Caco-2 (cell line): ENCODE results near the gene MAPK6. TPM values are rescaled to one million over a fixed set of nuclear protein-coding genes. Genes with fewer than 3 reads are reported as not detected.

Experiments
- BruUV-seq: library from RNA; stranded (reverse); fragments of 400-500 nt; replicated peaks from 2 replicates; lab custom pipeline; 2021; lab: Mats Ljungman, UMichigan
- CTCF ChIA-PET: fragments of 300-600 bp; sonication (Branson Sonifier 250); formaldehyde crosslinking; loops from one replicate; lab custom pipeline; 2022; ENCODE audit warnings: antibody characterized with exemption; lab: Charles Lee
- POLR2A ChIA-PET: fragments of 300-600 bp; sonication (Branson Sonifier 250); formaldehyde crosslinking; loops from one replicate; lab custom pipeline; 2022; ENCODE audit warnings: antibody characterized with exemption; lab: Charles Lee
- DNase-seq, 2 experiments: peaks; one replicate each; pipeline versions ENCODE4 v3.0.0 to v3.0.0-alpha.2; 2020 to 2022
- H3K27me3 ChIP-seq: replicated peaks from 2 replicates; pipeline ENCODE4 v1.6.0; 2011; ENCODE audit warnings: low read length; ENCODE audit not compliant: control insufficient read depth, insufficient read depth
- H3K36me3 ChIP-seq: 2 replicates; pipeline ENCODE4 v1.5.1; 2011; ENCODE audit warnings: low read length; ENCODE audit not compliant: control insufficient read depth, insufficient read depth
- H3K4me1 ChIP-seq: fragments of 250-450 bp; sonication (Bioruptor Pico); 2 replicates; pipeline ENCODE4 v1.5.1; 2020; ENCODE audit warnings: mild to moderate bottlenecking
- H3K4me3 ChIP-seq: 2 replicates; pipeline ENCODE4 v1.5.1; 2011; ENCODE audit warnings: low read depth, mild to moderate bottlenecking, control low read depth, low read length
- H3K9me3 ChIP-seq: fragments of 250-450 bp; sonication (Bioruptor Pico); 2 replicates; pipeline ENCODE4 v1.5.1; 2020; ENCODE audit warnings: mild to moderate bottlenecking, moderate library complexity
- H3K27ac Mint-ChIP-seq: one replicate; pipeline ENCODE4 v1.8.0; 2022; ENCODE audit warnings: mixed read lengths; ENCODE audit not compliant: unreplicated experiment
- H3K27me3 Mint-ChIP-seq: one replicate; pipeline ENCODE4 v1.8.0; 2022; ENCODE audit warnings: mixed read lengths; ENCODE audit not compliant: insufficient read depth, unreplicated experiment
- H3K36me3 Mint-ChIP-seq: one replicate; pipeline ENCODE4 v1.8.0; 2022; ENCODE audit warnings: mild to moderate bottlenecking, mixed read lengths; ENCODE audit not compliant: insufficient read depth, unreplicated experiment
- H3K4me1 Mint-ChIP-seq: one replicate; pipeline ENCODE4 v1.8.0; 2022; ENCODE audit warnings: low read depth, mixed read lengths; ENCODE audit not compliant: unreplicated experiment
- H3K4me3 Mint-ChIP-seq: one replicate; pipeline ENCODE4 v1.8.0; 2022; ENCODE audit warnings: mild to moderate bottlenecking, moderate library complexity, mixed read lengths; ENCODE audit not compliant: unreplicated experiment
- H3K9me3 Mint-ChIP-seq: one replicate; pipeline ENCODE4 v1.8.0; 2022; ENCODE audit warnings: mixed read lengths; ENCODE audit not compliant: unreplicated experiment
- intact Hi-C: fragments of 100-400 bp; cut with micrococcal nuclease; formaldehyde crosslinking; loops from one replicate; pipeline ENCODE4 v1.10.0; 2022; ENCODE audit not compliant: unreplicated experiment
- total RNA-seq: library from RNA; stranded (reverse); gene quantifications from 2 replicates; pipeline ENCODE4 v1.2.3, GENCODE V29; 2022
- TF ChIP-seq, protein P1 (sequence below), 2 experiments: fragments of 200-600 bp in 1 of 2; IDR thresholded peaks; 1 replicate in 1 of 2; 2 replicates in 1 of 2; pipeline versions ENCODE4 v1.5.1 to v1.8.0; 2011 to 2022; ENCODE audit warnings: antibody characterized with exemption in 1 of 2, control low read depth in 1 of 2, inconsistent platforms in 1 of 2, low read depth in 1 of 2, low read length in 1 of 2, mild to moderate bottlenecking in 1 of 2, moderate library complexity in 1 of 2; ENCODE audit not compliant: insufficient read depth in 1 of 2, severe bottlenecking in 1 of 2, unreplicated experiment in 1 of 2

The MAPK6 gene
- total RNA-seq, 1 experiment from 2014 or later, result 69.8 TPM

DNA sequence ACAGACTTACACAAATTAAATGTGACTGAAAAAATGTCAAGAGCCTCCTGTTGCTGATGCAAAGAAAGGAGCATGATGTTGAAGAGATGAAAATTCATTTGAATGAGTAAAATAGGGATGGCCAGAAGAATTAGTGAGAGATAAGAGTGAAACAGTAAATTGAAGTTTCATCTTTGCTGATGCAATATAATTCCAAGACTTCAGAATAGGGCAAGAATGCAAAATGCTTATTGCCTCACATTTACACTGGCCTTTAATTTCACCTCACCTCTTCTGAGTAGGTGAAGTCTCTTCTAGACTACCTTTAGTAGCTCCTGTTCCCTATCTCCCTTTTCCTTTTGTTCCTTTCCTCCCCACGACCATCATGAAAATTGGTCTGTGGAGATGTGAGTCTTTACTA lies 15.3 kb upstream of the MAPK6 start:
- Mint-ChIP-seq H3K36me3 (no peaks in the 10 kb centered on the region), H3K4me1 (no peaks in the 10 kb centered on the region), H3K9me3 (no peaks in the 10 kb centered on the region), H3K4me3 (no peak overlapping the region), H3K27ac (no peak overlapping the region), H3K27me3 (no peaks in the 10 kb centered on the region)
- intact Hi-C loops, result no loop called here
- ChIA-PET CTCF (interaction anchor here (1.0 kb wide), 1 partner anchor 75 kb away, joined by 3 read pairs; no protein-coding TSS in a partner anchor), POLR2A (no interaction called here)
- Histone ChIP-seq H3K36me3 (no peaks in the 10 kb centered on the region), H3K4me3 (no peak overlapping the region), H3K27me3 (no peaks in the 10 kb centered on the region), H3K4me1 (no peaks in the 10 kb centered on the region), H3K9me3 (no peaks in the 10 kb centered on the region)
- DNase-seq, result no peak
- TF ChIP-seq, protein P1, sequence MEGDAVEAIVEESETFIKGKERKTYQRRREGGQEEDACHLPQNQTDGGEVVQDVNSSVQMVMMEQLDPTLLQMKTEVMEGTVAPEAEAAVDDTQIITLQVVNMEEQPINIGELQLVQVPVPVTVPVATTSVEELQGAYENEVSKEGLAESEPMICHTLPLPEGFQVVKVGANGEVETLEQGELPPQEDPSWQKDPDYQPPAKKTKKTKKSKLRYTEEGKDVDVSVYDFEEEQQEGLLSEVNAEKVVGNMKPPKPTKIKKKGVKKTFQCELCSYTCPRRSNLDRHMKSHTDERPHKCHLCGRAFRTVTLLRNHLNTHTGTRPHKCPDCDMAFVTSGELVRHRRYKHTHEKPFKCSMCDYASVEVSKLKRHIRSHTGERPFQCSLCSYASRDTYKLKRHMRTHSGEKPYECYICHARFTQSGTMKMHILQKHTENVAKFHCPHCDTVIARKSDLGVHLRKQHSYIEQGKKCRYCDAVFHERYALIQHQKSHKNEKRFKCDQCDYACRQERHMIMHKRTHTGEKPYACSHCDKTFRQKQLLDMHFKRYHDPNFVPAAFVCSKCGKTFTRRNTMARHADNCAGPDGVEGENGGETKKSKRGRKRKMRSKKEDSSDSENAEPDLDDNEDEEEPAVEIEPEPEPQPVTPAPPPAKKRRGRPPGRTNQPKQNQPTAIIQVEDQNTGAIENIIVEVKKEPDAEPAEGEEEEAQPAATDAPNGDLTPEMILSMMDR (IDR thresholded peaks at IDR 0.05; ENCODE audit: insufficient read depth in 1 of 2, low read depth in 1 of 2, low read length in 1 of 2, severe bottlenecking in 1 of 2, unreplicated experiment in 1 of 2), result no peak
- BruUV-seq, result no TSS peak

DNA sequence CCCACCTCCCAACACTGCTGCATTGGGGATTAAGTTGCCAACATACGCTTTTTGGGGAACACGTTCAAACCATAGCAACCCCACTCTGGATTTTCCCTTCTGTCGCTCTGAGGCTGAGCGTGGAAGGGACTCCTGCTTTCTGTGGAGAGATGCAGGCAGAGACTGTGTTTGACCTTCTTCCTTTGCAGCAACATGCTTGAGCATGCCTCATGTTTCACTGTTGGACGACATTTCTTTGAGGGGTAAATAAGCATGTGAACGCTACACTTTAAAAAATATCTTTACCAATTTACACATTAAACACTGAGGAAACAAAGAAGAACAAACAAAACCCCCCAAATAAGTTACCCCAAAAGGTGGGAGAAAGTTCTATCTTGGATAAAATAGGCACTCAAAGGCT lies 14.2 kb upstream of the MAPK6 start:
- Mint-ChIP-seq H3K27ac (no peak overlapping the region), H3K36me3 (no peaks in the 10 kb centered on the region), H3K9me3 (no peaks in the 10 kb centered on the region), H3K27me3 (no peaks in the 10 kb centered on the region), H3K4me1 (no peaks in the 10 kb centered on the region), H3K4me3 (no peak overlapping the region)
- Histone ChIP-seq H3K36me3 (no peaks in the 10 kb centered on the region), H3K9me3 (no peaks in the 10 kb centered on the region), H3K4me3 (no peak overlapping the region), H3K4me1 (no peaks in the 10 kb centered on the region), H3K27me3 (no peaks in the 10 kb centered on the region)
- intact Hi-C loops, result no loop called here
- DNase-seq, result no peak
- no TSS peak for BruUV-seq
- CTCF ChIA-PET, result interaction anchor here (1.0 kb wide), 1 partner anchor 74 kb away, joined by 3 read pairs; no protein-coding TSS in a partner anchor
- TF ChIP-seq, protein P1 (IDR thresholded peaks at IDR 0.05; ENCODE audit: insufficient read depth in 1 of 2, low read depth in 1 of 2, low read length in 1 of 2, severe bottlenecking in 1 of 2, unreplicated experiment in 1 of 2), result no peak
- POLR2A ChIA-PET, result no interaction called here

DNA sequence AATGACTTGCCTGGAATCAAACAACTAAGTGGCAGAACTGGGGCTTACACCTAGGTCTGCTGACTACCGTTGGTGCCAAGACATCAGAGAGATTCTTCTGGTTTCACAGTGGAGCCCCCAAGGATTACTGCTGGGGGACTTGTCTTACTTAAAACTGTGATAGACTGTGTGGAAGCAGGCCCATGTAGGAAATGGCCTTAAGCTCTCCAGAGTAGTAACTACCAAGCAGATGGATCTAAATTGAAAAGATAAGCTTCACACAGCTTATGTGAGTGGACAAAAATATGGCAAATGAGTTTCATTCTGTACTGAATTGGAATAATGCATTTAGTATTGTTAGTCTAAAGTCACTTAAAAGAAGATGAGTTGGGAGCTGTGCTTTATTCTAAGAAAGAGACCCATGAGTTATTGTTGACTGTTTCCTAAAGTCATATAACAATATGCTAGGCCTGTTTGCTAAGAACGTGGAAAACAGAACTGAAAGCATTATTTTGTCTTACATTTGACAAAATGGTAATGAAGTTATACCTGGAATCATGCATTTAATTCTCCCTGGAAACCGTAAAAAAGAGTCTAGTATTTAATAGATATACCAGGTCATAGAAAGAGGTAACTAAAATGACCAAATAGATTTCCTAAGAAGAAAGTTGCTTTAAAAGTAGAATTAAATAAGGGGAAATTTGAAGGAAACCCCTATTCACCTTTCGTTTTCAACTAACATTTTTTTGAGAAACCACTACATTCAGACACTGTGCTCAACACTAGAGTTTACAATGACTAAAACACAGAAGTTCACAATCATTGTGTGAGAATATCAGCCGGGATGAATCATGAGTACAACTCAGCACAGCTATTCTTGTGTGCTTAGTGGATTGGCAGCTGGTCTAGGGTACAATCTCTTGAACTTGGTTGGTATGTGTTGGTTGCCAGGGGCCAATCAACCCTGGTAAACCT lies 13.0 kb upstream of the MAPK6 start:
- Histone ChIP-seq H3K27me3 (no peaks in the 10 kb centered on the region), H3K9me3 (no peaks in the 10 kb centered on the region), H3K4me1 (no peaks in the 10 kb centered on the region), H3K36me3 (no peaks in the 10 kb centered on the region), H3K4me3 (no peak overlapping the region)
- TF ChIP-seq, protein P1 (IDR thresholded peaks at IDR 0.05; ENCODE audit: insufficient read depth in 1 of 2, low read depth in 1 of 2, low read length in 1 of 2, severe bottlenecking in 1 of 2, unreplicated experiment in 1 of 2), result no peak
- DNase-seq, result no peak
- BruUV-seq, result no TSS peak
- Mint-ChIP-seq H3K27ac (no peak overlapping the region), H3K36me3 (no peaks in the 10 kb centered on the region), H3K27me3 (no peaks in the 10 kb centered on the region), H3K9me3 (no peaks in the 10 kb centered on the region), H3K4me1 (no peaks in the 10 kb centered on the region), H3K4me3 (no peak overlapping the region)
- ChIA-PET CTCF (no interaction called here), POLR2A (no interaction called here)
- intact Hi-C loops, result no loop called here
